GM06990 (cell line): ENCODE results near the gene EPDR1.

Source experiments
- DNase-seq: peaks from one replicate; pipeline ENCODE4 v3.0.0-alpha.2; 2011; ENCODE audit not compliant: insufficient read length; ENCODE audit errors: extremely low read depth
- H3K27me3 ChIP-seq: replicated peaks from 2 replicates; pipeline ENCODE4 v1.6.0; 2011; ENCODE audit warnings: low read length; ENCODE audit not compliant: control insufficient read depth, insufficient read depth
- H3K36me3 ChIP-seq: 2 replicates; pipeline ENCODE4 v1.5.1; 2011; ENCODE audit warnings: low read length; ENCODE audit not compliant: control insufficient read depth, insufficient read depth
- H3K4me3 ChIP-seq: replicated peaks from 2 replicates; pipeline ENCODE4 v1.5.1; 2011; ENCODE audit warnings: low read depth, mild to moderate bottlenecking, control low read depth, low read length
- CTCF ChIP-seq: IDR thresholded peaks from 2 replicates; pipeline ENCODE4 v1.5.1; 2011; ENCODE audit warnings: low read length, control low read depth, mild to moderate bottlenecking, inconsistent platforms; ENCODE audit not compliant: insufficient read depth, poor library complexity, severe bottlenecking

EPDR1 gene

GRCh38 chr7:37916673-37917660 lies 3.5 kb upstream of the EPDR1 start, which contains the start of gene SFRP4:
TSS of gene SFRP4 (minus strand) at chr7:37916817. CDS start at chr7:37916537, 280 bp downstream.
- TF ChIP-seq CTCF = peak; percentile 63
- H3K4me3 ChIP-seq = peak within 1 kb of the TSS; percentile 52

GRCh38 chr7:37918526-37918925 lies 1.9 kb upstream of the EPDR1 start:
- peak; percentile 36 for TF ChIP-seq CTCF
- Histone ChIP-seq H3K36me3 (no peaks in the 10 kb centered on the region), H3K27me3 (no peaks in the 10 kb centered on the region; the same call in 1 of the 2 replicates), H3K4me3 (no peak overlapping the region)
- DNase-seq = no peak

More at GRCh38 chr7:37916673-37917660, 3.5 kb upstream of the EPDR1 start, which contains the start of gene SFRP4:
- H3K27me3 ChIP-seq = no peaks in the 10 kb centered on the region; the same call in 1 of the 2 replicates
- no peaks in the 10 kb centered on the region for H3K36me3 ChIP-seq
- no peak for DNase-seq

- H3K36me3 ChIP-seq = no peaks in the 10 kb centered on the region
- H3K4me3 ChIP-seq = peak overlapping the region; percentile 66
- peak; percentile 58 for DNase-seq
- peak; percentile 55 for TF ChIP-seq CTCF
- H3K27me3 ChIP-seq = no peaks in the 10 kb centered on the region; the same call in 1 of the 2 replicates
These were observed 687 bp downstream of the EPDR1 start for GRCh38 chr7:37920849-37921805.

GRCh38 chr7:37921876-37922275 lies 1.4 kb downstream of the EPDR1 start:
- H3K4me3 ChIP-seq = peak overlapping the region; percentile 66
- TF ChIP-seq CTCF = no peak
- no peak for DNase-seq

GRCh38 chr7:37923996-37924395 lies 3.6 kb downstream of the EPDR1 start:
- Histone ChIP-seq H3K27me3 (no peaks in the 10 kb centered on the region), H3K36me3 (no peaks in the 10 kb centered on the region), H3K4me3 (no peak overlapping the region)
- TF ChIP-seq CTCF = no peak
- no peak for DNase-seq

More at GRCh38 chr7:37921876-37922275, 1.4 kb downstream of the EPDR1 start:
- Histone ChIP-seq H3K36me3 (no peaks in the 10 kb centered on the region), H3K27me3 (no peaks in the 10 kb centered on the region)
